Islet precursor cell (in vitro differentiated cells): ENCODE measurements around the gene SHISA9.

Experiments used
- DNase-seq: peaks from one replicate; pipeline ENCODE4 v3.0.0-alpha.2; 2018

SHISA9 gene

GRCh38 chr16:13080531-13080930, 179.1 kb downstream of the SHISA9 start:
- DNase-seq: no peak

GRCh38 chr16:13081825-13082331, 180.5 kb downstream of the SHISA9 start:
- DNase-seq: no peak

- DNase-seq: no peak
Observed at GRCh38 chr16:13083681-13084080, 182.3 kb downstream of the SHISA9 start.

- DNase-seq: no peak
Observed at GRCh38 chr16:13084331-13084730, 182.9 kb downstream of the SHISA9 start.

- DNase-seq: peak; percentile 76
Observed at GRCh38 chr16:13093661-13094060, 192.3 kb downstream of the SHISA9 start.

- DNase-seq: peak; percentile 65
Observed at GRCh38 chr16:13095061-13095460, 193.7 kb downstream of the SHISA9 start.

- peak; percentile 79 for DNase-seq
Observed at GRCh38 chr16:13098536-13098935, 197.1 kb downstream of the SHISA9 start.

GRCh38 chr16:13099822-13100221, 198.4 kb downstream of the SHISA9 start:
- DNase-seq: peak; percentile 76

GRCh38 chr16:13100970-13101369, 199.6 kb downstream of the SHISA9 start:
- DNase-seq: no peak

GRCh38 chr16:13101828-13102227, 200.4 kb downstream of the SHISA9 start:
- DNase-seq: no peak

- no peak for DNase-seq
Observed at GRCh38 chr16:13102401-13102800, 201.0 kb downstream of the SHISA9 start.

GRCh38 chr16:13103831-13104530, 202.6 kb downstream of the SHISA9 start:
- DNase-seq: no peak

- no peak for DNase-seq
Observed at GRCh38 chr16:13104772-13105171, 203.4 kb downstream of the SHISA9 start.

GRCh38 chr16:13105427-13105826, 204.0 kb downstream of the SHISA9 start:
- DNase-seq: no peak

GRCh38 chr16:13106464-13106863, 205.1 kb downstream of the SHISA9 start:
- no peak for DNase-seq

- DNase-seq: peak; percentile 71
Observed at GRCh38 chr16:13108126-13108525, 206.7 kb downstream of the SHISA9 start.

- DNase-seq: no peak
Observed at GRCh38 chr16:13109171-13109570, 207.8 kb downstream of the SHISA9 start.

- peak; percentile 97 for DNase-seq
Observed at GRCh38 chr16:13110124-13110796, 208.9 kb downstream of the SHISA9 start.

- no peak for DNase-seq
Observed at GRCh38 chr16:13111747-13112146, 210.3 kb downstream of the SHISA9 start.

- no peak for DNase-seq
Observed at GRCh38 chr16:13113741-13114140, 212.3 kb downstream of the SHISA9 start.

- peak; percentile 64 for DNase-seq
Observed at GRCh38 chr16:13118091-13118490, 216.7 kb downstream of the SHISA9 start.

- DNase-seq: no peak
Observed at GRCh38 chr16:13120091-13120490, 218.7 kb downstream of the SHISA9 start.

GRCh38 chr16:13120557-13120956, 219.2 kb downstream of the SHISA9 start:
- DNase-seq: no peak

- no peak for DNase-seq
Observed at GRCh38 chr16:13123991-13124390, 222.6 kb downstream of the SHISA9 start.
